Measurements from ENCODE around the gene PRDM5.

PRDM5 gene

DNA sequence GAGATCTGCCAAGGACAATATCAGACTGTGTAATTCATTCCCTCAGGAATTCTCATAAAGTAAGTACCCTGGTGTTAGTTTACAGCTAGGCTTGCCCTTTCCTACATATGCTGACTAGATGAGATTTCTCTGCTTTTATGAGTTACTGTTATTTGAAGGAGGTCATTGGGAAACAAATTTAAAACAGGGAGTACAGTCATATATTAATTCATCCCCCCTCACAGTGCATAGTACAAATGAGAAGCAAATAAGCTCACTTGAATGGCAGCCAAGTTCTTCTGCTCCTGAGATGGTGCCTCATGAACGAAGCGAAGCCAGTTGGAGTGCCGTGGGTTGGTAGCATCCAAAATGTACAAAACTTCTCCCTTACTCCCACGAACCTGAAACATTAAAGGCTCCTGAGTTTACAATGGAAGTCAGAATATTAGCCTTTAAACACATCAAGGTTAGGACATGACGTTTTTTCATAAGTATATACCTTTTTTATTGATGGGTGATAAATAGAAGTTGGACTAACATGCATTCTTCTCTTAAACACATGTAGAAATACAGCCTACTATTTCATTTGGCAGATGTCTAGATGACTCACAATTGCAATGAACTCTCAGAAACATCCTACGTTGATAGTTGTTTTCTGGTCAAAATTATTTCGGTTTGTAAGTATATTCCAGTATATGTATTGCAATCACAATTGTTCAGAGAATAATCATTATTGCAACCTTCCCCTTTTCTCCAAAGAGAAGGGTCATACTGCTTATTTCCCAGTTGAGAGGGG lies 69.2 kb downstream of the PRDM5 start:
- no peak for DNase-seq

DNA sequence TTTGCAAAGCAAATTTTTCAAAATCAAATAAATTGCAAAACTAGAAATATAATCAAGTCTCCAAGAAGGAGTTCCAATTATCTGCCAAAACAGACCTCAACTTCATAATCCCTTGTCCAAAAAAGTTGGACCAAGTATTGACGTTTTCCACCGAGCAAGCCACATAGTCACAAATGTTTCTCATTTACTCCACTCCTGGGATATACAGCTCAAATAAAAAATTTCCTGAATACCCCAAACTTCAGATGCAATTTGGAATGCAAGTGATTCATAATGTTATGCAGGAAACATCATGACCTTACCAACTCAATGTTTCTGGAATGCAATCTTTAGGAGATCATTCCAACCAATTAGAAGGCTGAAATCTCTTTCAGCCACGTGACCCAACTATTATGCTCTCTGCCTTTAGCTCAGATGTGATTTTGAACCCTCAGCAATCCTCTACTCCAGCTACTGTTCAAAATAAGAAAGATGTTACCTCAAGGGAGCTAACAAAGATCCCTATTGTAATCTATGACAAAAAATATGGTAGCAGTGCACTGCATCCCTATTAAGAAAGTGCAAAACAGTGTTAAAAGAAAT lies 72.4 kb downstream of the PRDM5 start:
- peak; percentile 79 for DNase-seq

- no peak for DNase-seq
Observed at GRCh38 chr4:120847019-120847582, 75.4 kb downstream of the PRDM5 start.

- no peak for DNase-seq
Observed at GRCh38 chr4:120844528-120844921, 78.0 kb downstream of the PRDM5 start.

DNA sequence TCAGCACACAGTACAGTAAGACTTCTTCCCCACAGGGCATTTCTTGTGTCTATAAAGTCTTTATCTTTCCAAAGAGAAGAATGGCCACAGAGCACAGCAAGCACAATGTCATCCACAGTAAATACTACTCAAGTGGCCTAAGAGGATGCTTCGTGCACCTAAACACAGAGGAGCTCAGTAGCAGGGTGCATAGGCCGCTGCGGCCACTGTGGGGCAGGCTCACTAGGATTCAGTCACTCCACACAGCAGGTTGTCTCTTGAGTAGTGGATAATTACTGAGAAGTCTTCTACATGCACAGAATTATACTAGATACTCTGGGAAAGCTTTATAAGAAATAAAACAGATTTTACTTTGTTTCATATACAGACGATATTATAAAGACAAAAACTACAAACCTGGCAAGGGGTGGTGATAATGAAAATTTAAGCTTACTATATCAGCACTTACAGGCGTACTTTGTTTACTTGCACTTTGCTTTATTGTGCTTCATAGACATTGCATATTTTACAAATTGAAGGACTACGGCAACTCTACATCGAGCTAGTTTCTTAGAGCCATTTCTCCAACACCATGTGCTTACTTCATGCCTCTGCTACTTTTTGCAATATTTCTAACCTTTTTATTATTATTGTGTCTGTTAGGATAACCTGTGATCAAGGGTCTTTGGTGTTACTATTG lies 78.5 kb downstream of the PRDM5 start:
- DNase-seq, result no peak

GRCh38 chr4:120842031-120842430 lies 80.5 kb downstream of the PRDM5 start:
- DNase-seq, result peak; percentile 61

DNA sequence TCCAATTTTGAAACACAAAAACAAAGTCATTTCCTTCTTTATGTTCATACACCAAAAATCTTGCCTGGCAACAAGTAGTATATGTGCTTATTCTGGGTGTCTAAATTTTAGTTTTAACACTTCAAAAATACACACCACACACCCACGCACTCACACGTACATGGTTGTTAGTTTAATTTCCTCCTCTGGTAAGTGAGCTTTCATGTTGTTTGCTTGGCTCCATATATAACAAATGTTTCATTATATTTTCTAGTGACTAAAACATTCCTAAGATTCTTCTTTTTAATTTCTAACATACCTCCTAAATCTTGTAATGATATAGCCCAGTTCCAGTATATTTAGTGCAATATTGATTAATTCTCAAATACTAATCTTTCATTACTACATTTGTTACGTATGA lies 80.9 kb downstream of the PRDM5 start:
- peak; percentile 37 for DNase-seq

GRCh38 chr4:120839974-120840751 lies 82.4 kb downstream of the PRDM5 start:
- DNase-seq, result no peak

DNA sequence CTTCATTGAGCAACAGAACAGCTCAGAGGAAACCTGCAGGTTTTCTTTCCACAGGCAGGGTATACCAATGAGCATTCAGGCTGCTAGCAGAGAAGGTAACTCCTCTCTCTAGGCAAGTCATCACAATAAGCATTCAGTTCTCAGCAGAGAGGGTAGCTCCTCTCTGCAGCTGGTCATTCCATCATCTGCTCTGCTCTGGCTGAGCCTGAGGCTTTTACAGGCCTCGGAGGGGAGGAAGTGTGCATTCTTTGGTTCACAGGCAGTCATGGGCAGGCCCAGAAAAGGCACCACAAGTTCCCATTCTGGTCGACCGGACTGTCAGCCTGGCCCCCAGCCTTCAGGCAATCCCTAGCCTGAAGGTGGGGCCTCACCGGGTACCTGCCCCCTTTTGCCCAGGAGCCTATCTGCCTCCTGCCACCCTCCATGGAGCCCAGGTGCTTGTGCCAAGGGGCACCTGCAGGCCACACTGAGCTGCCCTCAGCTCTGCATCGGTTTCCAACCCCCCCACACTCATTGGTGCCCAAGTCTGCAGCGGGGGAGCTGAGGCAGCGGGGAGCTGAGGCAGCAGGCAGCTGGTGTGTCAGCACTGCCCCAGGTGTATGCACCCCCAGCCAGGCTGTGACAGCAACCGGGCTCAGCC lies 83.1 kb downstream of the PRDM5 start:
- DNase-seq, result no peak

- no peak for DNase-seq
Observed at GRCh38 chr4:120838784-120839183, 83.7 kb downstream of the PRDM5 start.

GRCh38 chr4:120837656-120838055 lies 84.9 kb downstream of the PRDM5 start:
- no peak for DNase-seq

- DNase-seq, result no peak
Observed at GRCh38 chr4:120835342-120835741, 87.2 kb downstream of the PRDM5 start.

GRCh38 chr4:120830204-120830603 lies 92.3 kb downstream of the PRDM5 start:
- DNase-seq, result no peak

GRCh38 chr4:120829113-120829831 lies 93.3 kb downstream of the PRDM5 start:
- DNase-seq, result no peak

DNA sequence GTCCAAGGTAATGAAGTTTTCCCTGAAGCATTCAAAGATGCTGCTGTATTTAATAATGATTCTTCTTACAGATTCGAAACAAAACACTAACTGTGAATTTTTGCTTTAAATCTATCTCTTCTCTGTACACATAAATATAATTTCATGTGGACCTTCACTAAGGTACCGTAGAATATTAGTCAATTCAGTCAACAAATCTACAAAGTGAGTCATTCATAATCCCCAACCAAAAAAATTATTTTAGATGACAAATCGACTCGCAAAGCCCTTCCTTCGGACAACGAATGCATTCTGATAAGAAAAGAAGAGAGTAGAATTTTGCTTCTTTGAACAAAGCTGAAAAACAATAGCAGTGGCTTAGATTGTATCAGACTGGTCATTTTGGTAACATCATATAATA lies 95.7 kb downstream of the PRDM5 start:
- no peak for DNase-seq

GRCh38 chr4:120826449-120826848 lies 96.1 kb downstream of the PRDM5 start:
- DNase-seq, result no peak

DNA sequence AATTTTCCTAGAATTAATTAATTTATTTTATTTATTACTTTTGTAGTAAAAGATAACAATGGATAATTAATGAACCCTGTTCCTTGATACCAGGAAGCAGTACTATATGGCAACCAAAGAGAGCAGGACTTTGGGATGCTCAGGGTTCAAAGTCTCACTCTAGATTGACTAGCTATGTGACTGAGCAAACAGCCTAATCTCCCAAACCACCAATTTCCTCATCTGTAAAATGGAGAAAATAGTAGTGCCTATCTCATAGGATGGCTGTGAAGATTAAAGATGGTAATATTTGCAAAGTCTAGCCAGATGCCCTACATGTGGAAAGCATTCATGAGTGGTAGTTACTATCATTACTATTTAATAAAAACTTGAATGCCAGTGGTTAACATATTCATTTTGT lies 97.6 kb downstream of the PRDM5 start:
- no peak for DNase-seq

DNA sequence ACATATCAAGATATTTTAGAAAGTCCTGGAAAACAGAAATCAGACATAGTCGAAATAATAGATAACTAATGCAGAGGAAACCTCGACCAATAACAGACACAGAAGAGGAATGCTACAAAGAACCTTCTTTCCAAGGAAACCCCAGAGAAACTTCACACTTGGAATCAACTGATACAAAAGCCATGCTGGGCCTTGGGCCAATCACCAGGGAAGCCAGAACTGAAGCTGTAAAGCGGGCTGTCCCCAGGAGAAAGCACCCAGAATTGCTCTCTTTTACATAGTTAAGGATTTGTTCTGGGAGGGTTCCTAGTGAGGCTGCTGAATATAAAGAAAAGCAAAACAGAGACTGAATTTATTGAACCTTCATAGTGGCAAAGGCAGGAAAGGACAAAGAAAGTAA lies 100.5 kb downstream of the PRDM5 start:
- no peak for DNase-seq

- no peak for DNase-seq
Observed at GRCh38 chr4:120821029-120821428, 101.5 kb downstream of the PRDM5 start.

DNA sequence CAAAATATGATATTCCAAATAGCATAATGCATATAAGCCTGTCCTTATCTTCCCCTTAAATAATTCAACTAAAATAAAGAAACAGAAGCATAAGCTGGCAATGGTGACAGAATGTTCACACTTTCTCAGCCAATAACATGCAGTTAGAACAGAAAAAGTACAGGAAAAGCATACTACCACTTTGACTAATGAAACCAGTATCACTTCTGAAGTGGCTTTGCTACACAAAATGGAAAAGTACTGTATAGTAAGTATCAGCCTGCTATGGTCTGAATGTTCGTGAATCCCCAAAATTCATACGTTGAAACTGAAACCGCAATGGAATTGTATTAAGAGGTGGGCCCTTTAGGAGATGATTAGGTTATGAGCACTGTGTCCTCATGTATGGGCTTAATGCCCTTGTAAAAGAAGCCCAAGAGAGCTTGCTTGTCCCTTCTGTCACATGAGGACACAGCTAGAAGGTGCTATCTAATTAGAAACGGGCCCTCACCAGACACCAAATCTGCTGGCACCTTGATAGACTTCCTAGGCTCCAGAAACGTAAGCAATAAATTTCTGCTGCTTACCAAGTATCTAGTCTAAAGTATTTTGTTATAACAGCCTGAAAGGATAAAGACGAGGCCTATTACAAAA lies 102.6 kb downstream of the PRDM5 start:
- DNase-seq, result no peak

GRCh38 chr4:120816296-120816965 lies 106.1 kb downstream of the PRDM5 start:
- no peak for DNase-seq
